Neural progenitor cell (in vitro differentiated cells): ENCODE results near the gene DCANP1. TPM values are rescaled to one million over a fixed set of nuclear protein-coding genes. Genes with fewer than 3 reads are reported as not detected.

Experiments used
- DNase-seq: peaks from one replicate; pipeline ENCODE4 v3.0.0-alpha.2; 2016; ENCODE audit warnings: low spot score
- H2AFZ ChIP-seq: fragments of 200-600 bp; sonication (generic); replicated peaks from 2 replicates; pipeline ENCODE4 v1.6.1; 2016; ENCODE audit warnings: antibody characterized with exemption
- H3F3A ChIP-seq: fragments of 200-600 bp; sonication (generic); 2 replicates; pipeline ENCODE4 v1.6.1; 2016; ENCODE audit warnings: antibody characterized with exemption, low read depth
- H3K27ac ChIP-seq: fragments of 200-600 bp; sonication (generic); 2 replicates; pipeline ENCODE4 v1.5.1; 2016; ENCODE audit warnings: mild to moderate bottlenecking
- H3K27me3 ChIP-seq: fragments of 200-600 bp; sonication (generic); 2 replicates; pipeline ENCODE4 v1.6.1; 2016; ENCODE audit warnings: mild to moderate bottlenecking, moderate library complexity
- H3K36me3 ChIP-seq: fragments of 200-600 bp; sonication (generic); 2 replicates; pipeline ENCODE4 v1.5.1; 2016
- H3K4me1 ChIP-seq: fragments of 200-600 bp; sonication (generic); 2 replicates; pipeline ENCODE4 v1.6.1; 2016; ENCODE audit warnings: mixed run types
- H3K4me2 ChIP-seq: fragments of 200-600 bp; sonication (generic); 2 replicates; pipeline ENCODE4 v1.6.1; 2016
- H3K4me3 ChIP-seq: fragments of 200-600 bp; sonication (generic); 2 replicates; pipeline ENCODE4 v1.5.1; 2016
- H3K79me2 ChIP-seq: fragments of 200-600 bp; sonication (generic); 2 replicates; pipeline ENCODE4 v1.6.1; 2016; ENCODE audit warnings: low read depth
- H3K9ac ChIP-seq: fragments of 200-600 bp; sonication (generic); 2 replicates; pipeline ENCODE4 v1.6.1; 2016
- H3K9me3 ChIP-seq: fragments of 200-600 bp; sonication (generic); 2 replicates; pipeline ENCODE4 v1.5.1; 2016; ENCODE audit warnings: low read depth
- H4K20me1 ChIP-seq: fragments of 200-600 bp; sonication (generic); 2 replicates; pipeline ENCODE4 v1.6.1; 2016; ENCODE audit warnings: low read depth
- H3K27ac Mint-ChIP-seq: 3 replicates; pipeline ENCODE4 v1.8.0; 2021; ENCODE audit warnings: mixed read lengths
- H3K27me3 Mint-ChIP-seq: 2 replicates; pipeline ENCODE4 v1.8.0; 2022; ENCODE audit warnings: low read depth, mild to moderate bottlenecking, inconsistent platforms, moderate library complexity, mixed read lengths; ENCODE audit not compliant: insufficient read depth
- H3K36me3 Mint-ChIP-seq: 3 replicates; pipeline ENCODE4 v1.8.0; 2021; ENCODE audit warnings: mixed read lengths
- H3K4me1 Mint-ChIP-seq: 3 replicates; pipeline ENCODE4 v1.8.0; 2021; ENCODE audit warnings: mixed read lengths
- H3K4me3 Mint-ChIP-seq: 3 replicates; pipeline ENCODE4 v1.8.0; 2021; ENCODE audit warnings: mild to moderate bottlenecking, moderate library complexity, mixed read lengths
- H3K9me3 Mint-ChIP-seq: 3 replicates; pipeline ENCODE4 v1.8.0; 2020; ENCODE audit warnings: mixed read lengths
- EZH2 ChIP-seq: fragments of 200-600 bp; sonication (generic); IDR thresholded peaks from 2 replicates; pipeline ENCODE4 v1.6.1; 2017; ENCODE audit warnings: antibody characterized with exemption, mild to moderate bottlenecking, moderate library complexity
- EZH2phosphoT487 ChIP-seq: fragments of 200-600 bp; sonication (generic); IDR thresholded peaks from 2 replicates; pipeline ENCODE4 v1.6.1; 2017; ENCODE audit warnings: antibody characterized with exemption
- total RNA-seq: library from RNA; depleted of rRNA; stranded (reverse); fragments of >200 nt; gene quantifications from 2 replicates; pipeline ENCODE4 v1.2.3, GENCODE V29; 2015; ENCODE audit warnings: low replicate concordance
- TF ChIP-seq, protein P1 (sequence below): fragments of 200-600 bp; sonication (generic); IDR thresholded peaks from 2 replicates; pipeline ENCODE4 v1.5.1; 2017; ENCODE audit warnings: antibody characterized with exemption, mild to moderate bottlenecking

DCANP1 gene
- total RNA-seq, 1 donor from 2014 or later, result not detected

DNA sequence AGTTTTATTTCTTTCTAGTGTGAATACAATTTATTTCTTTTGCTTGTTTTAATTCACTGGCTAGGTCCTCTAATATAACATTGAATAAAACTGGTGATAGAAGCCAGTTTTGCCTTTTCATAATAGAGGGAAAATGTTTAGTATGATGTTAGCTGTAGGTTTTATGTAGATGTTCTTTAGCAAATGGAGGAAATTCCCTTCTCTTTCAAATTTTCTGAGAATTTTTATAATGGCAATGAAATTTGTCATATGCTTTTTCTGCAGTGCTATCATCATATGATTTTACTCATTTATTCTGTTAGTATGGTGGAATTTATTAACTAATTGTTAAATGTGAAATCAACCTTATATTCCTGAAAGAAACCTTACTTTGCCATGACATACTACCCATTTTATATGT is 30.1 kb downstream of the DCANP1 start:
- peaks cover 87% of the 10 kb centered on the region for H3K27me3 ChIP-seq
- TF ChIP-seq, protein P1, sequence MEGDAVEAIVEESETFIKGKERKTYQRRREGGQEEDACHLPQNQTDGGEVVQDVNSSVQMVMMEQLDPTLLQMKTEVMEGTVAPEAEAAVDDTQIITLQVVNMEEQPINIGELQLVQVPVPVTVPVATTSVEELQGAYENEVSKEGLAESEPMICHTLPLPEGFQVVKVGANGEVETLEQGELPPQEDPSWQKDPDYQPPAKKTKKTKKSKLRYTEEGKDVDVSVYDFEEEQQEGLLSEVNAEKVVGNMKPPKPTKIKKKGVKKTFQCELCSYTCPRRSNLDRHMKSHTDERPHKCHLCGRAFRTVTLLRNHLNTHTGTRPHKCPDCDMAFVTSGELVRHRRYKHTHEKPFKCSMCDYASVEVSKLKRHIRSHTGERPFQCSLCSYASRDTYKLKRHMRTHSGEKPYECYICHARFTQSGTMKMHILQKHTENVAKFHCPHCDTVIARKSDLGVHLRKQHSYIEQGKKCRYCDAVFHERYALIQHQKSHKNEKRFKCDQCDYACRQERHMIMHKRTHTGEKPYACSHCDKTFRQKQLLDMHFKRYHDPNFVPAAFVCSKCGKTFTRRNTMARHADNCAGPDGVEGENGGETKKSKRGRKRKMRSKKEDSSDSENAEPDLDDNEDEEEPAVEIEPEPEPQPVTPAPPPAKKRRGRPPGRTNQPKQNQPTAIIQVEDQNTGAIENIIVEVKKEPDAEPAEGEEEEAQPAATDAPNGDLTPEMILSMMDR, result no peak
- TF ChIP-seq EZH2phosphoT487 (no peak), EZH2 (no peak)
- H3K9me3 ChIP-seq, result no peaks in the 10 kb centered on the region
- no peak overlapping the region for H3K4me2 ChIP-seq
- no peaks in the 10 kb centered on the region for H3K79me2 ChIP-seq
- Mint-ChIP-seq H3K36me3 (no peaks in the 10 kb centered on the region), H3K9me3 (no peaks in the 10 kb centered on the region), H3K27me3 (peaks cover 4% of the 10 kb centered on the region), H3K4me3 (no peak overlapping the region), H3K4me1 (no peaks in the 10 kb centered on the region), H3K27ac (no peak overlapping the region)
- H2AFZ ChIP-seq, result no peak overlapping the region
- H3K36me3 ChIP-seq, result no peaks in the 10 kb centered on the region
- DNase-seq, result no peak
- H3K9ac ChIP-seq, result no peak overlapping the region
- no peaks in the 10 kb centered on the region for H3F3A ChIP-seq
- no peak overlapping the region for H3K27ac ChIP-seq
- H3K4me3 ChIP-seq, result no peak overlapping the region
- no peaks in the 10 kb centered on the region for H4K20me1 ChIP-seq
- no peaks in the 10 kb centered on the region for H3K4me1 ChIP-seq

DNA sequence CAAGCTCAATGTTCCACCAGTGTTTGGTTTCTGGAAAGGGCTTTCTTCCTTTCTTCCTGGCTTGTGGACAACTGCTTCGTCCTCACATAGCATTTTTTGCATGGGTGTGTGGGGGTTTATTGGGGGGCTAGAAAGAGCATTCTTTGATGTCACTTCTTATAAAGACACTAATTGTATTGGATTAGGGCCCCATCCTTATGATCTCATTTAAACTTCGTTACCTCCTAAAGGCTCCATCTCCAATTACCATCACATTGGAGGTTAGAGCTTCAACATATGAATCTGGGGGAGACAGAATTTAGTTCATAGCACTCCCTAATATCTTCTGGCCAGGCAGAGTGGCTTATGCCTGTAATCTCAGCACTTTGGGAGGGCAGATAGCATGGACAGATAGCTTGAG is 42.1 kb downstream of the DCANP1 start:
- Histone ChIP-seq H3K4me3 (no peak overlapping the region), H3K79me2 (no peaks in the 10 kb centered on the region), H3K27ac (no peak overlapping the region), H2AFZ (no peak overlapping the region), H3K9ac (no peak overlapping the region), H3K9me3 (no peaks in the 10 kb centered on the region), H3K27me3 (peaks cover 71% of the 10 kb centered on the region), H3F3A (peaks cover 10% of the 10 kb centered on the region), H3K36me3 (no peaks in the 10 kb centered on the region), H4K20me1 (no peaks in the 10 kb centered on the region), H3K4me2 (no peak overlapping the region), H3K4me1 (peaks cover 1% of the 10 kb centered on the region)
- Mint-ChIP-seq H3K4me1 (peaks cover 14% of the 10 kb centered on the region), H3K4me3 (no peak overlapping the region), H3K27ac (no peak overlapping the region), H3K9me3 (peaks cover 10% of the 10 kb centered on the region), H3K36me3 (peaks cover 2% of the 10 kb centered on the region), H3K27me3 (peaks cover under 1% of the 10 kb centered on the region)
- DNase-seq, result no peak
- no peak for TF ChIP-seq EZH2
- TF ChIP-seq EZH2phosphoT487, result no peak
- TF ChIP-seq, protein P1, result no peak

DNA sequence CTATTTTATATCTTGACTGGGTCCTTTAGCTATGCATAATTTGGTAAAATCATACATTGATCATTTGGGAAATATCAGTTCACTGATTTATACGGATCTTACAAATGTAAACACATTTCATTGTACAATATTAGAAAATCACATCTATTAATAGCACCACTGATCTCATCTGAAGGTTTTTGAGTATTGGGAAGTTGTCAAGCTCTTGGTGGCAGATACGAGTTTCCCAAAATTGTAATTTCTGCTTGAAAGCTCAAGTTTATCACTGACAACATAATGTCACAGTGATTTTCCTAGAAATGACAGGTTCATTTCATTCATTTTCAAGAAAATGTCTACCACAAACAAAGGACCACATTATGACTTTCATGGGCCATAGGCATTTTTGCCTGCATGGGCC is 45.1 kb downstream of the DCANP1 start:
- no peaks in the 10 kb centered on the region for H3K9me3 ChIP-seq
- H3K4me2 ChIP-seq, result no peak overlapping the region
- peaks cover 30% of the 10 kb centered on the region for H3F3A ChIP-seq
- no peak for TF ChIP-seq EZH2phosphoT487
- TF ChIP-seq, protein P1, result no peak
- no peak for TF ChIP-seq EZH2
- peaks cover 18% of the 10 kb centered on the region for H3K4me1 ChIP-seq
- Mint-ChIP-seq H3K9me3 (peaks cover 3% of the 10 kb centered on the region), H3K4me1 (peaks cover 26% of the 10 kb centered on the region), H3K36me3 (peaks cover under 1% of the 10 kb centered on the region), H3K27ac (no peak overlapping the region), H3K4me3 (no peak overlapping the region), H3K27me3 (peaks cover 3% of the 10 kb centered on the region)
- H3K36me3 ChIP-seq, result no peaks in the 10 kb centered on the region
- H2AFZ ChIP-seq, result no peak overlapping the region
- H3K4me3 ChIP-seq, result no peak overlapping the region
- H3K79me2 ChIP-seq, result peaks cover 16% of the 10 kb centered on the region
- no peak for DNase-seq
- peaks cover 12% of the 10 kb centered on the region for H4K20me1 ChIP-seq
- no peak overlapping the region for H3K9ac ChIP-seq
- H3K27ac ChIP-seq, result no peak overlapping the region
- peaks cover 82% of the 10 kb centered on the region for H3K27me3 ChIP-seq
